Measurements from ENCODE around the gene RAB44.
A peak's percentile ranks its signal among the peaks of the same experiment; 100 is the strongest.

The RAB44 gene

DNA sequence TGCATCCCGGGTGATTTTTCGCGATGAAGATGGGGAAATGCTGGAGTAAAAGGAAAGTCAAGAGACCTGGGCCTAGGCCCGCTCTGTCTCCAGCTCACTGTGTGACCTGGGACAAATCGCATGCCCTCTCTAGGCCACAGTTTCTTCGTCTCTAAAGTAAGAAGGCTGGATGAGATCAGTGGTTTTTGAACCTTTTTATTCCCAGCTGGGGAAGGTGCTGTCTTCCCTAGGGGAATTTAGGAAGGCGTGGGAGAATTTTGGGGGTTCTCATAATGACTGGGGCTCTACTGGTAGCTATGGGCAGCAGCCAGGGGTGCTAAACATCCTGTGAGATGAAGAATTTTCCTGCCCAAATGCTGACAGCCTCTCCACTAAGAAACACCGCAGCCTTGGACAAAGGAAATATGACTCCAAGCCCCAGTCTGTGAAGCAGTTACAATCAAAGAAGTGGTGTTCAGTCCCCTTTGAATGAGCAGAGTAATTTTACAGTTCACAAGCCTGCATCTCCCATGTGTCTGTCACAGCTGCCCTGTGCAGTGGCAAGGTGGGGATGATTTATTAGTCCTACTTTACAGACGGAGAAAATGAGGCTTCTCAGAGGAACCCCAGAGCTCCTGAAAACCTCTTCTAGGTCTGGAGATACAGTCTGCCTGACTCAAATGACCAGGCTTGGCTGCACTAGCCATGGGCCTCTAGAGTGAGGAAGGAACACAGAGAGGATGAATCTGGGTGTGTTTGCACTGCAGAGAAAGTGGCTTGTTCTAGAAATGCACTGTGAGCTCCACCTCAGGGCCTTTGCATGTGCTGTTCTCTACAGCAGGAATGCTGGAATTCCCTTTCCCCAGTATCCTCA is 57.2 kb downstream of the RAB44 start:
- DNase-seq = no peak

DNA sequence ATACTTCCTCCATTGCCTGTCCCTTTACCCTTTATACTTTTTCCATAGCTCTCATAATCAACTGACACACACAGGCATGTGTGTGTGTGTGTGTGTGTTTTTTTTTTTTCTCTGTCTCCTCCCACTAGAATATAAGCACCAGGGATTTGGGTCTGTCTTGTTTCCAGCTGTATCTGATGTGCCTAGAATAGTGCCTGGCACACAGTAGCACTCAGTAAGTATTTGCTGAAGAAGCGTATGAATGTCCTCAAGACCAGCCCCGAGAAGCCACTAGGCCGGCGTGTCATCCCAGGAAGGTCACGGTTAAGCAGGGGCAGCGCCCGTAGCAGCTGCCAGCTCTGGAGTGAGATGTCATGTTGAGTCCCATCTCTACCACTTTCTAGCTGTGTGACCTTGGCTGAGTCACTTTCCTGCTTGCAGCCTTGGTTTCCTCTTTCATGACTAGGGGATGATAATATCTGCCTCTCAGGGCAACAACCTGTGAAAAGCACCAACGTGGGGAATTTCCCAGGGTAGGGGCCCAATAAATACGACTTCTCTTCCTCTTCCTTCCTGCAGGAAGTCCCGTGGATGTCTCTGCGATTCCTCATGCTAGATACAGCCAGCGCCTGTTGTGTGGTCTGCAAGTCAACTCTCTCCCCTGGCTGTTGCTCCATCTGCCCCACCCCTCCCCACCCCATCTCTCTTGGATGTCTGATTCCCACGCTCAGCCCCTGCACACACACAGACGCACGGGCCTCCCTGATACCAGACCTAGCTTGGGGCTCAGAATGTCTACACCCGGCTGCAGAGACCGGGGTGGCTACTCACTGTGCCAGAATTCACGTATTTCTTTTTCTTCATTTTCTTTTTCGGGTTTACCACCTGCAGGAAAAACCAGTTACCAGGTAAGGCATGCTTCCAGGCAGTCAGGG is 58.1 kb downstream of the RAB44 start:
- peak; percentile 86 to 88 for DNase-seq

DNA sequence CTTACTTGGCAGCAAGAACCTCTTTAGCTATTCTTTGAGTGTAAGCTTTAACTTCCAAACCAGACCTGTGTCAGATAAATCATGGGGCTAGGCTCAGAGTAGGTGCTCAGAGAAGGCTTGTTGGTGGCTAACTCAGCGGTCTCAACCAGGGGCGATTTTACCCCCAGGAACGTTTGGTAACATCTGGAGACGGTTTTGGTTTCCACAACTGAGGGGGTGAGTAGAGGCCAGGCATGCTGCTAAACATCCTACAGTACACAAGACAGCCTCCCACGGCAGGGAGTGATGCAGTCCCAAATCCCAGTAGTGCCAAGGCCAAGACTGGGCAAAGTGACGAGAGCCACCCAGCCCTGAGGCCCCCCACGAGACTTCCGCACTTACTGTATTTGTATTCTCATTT is 59.2 kb downstream of the RAB44 start:
- no peak for DNase-seq

DNA sequence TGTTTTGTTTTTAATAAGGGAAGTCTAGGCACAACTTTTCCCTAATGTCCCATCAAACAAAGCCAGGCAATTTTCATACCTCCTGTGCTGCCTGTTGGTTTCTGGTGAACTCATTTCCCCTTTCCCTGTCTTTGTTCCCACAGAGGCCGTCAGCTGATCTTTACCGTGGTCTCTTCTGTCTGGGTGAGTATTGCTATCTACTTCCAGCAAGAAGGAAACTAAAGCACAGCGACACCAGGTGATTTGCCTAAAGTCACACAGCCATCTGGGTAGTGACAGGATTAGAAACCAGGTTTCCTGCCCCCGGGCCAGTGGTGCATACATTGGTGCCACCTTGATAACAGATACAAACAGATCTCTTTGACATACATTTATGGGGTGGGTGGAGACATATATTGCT is 59.6 kb downstream of the RAB44 start:
- DNase-seq = peak; percentile 50 to 64

DNA sequence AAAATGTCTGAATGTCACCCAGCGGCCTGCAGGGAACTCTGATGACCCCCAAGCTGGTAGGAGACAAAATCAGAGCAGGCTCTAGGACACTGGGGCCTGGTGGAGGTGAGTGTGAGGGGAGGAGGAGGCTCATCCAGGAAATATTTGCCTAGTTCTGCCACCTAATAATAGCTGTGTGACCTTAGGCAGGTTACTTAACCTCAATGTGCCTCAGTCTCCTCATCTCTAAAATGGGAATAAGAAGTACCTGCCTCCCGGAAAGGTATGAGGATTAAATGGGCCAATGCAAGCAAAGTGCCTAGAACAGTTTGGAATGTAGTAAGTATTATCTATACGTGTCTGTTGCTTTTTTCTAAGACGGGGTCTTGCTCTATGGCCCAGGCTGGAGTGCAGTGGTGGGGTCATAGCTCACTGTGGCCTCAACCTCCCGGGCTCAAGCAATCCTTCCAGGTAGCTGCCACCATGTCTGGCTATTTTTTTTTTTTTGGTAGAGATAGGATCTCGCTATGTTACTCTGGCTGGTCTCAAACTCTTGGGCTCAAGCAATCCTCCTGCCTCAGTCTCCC is 60.4 kb downstream of the RAB44 start:
- DNase-seq = no peak

DNA sequence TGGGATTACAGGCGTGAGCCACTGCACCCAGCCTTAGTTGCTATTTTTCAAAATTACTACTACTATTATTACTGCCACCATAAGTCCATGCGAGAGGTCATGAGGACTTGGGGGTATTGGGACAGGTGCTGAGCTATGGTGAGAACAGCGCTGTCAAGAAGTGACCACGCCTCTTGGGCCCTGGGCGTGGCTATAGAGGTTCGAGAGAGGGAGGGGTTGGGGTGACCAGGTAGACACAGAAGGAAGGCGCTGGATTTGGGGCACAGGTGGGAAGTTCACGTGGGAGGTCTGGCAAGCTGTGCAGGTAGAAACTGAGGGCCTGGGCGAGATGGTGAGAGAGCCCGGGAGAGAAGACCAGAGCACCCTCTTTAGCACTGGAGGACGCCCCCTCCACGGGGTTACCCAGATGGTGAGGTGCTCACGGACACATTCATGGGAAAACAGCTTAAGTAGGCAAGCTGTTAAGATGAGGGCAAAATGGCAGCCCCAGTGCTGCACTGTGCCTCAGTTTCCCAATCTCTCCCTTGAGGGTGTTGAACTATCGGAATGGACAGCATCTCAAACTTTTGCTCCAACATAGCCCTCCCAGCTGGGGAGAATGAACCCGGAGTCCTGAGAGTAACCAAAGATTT is 61.0 kb downstream of the RAB44 start:
- no peak for DNase-seq

DNA sequence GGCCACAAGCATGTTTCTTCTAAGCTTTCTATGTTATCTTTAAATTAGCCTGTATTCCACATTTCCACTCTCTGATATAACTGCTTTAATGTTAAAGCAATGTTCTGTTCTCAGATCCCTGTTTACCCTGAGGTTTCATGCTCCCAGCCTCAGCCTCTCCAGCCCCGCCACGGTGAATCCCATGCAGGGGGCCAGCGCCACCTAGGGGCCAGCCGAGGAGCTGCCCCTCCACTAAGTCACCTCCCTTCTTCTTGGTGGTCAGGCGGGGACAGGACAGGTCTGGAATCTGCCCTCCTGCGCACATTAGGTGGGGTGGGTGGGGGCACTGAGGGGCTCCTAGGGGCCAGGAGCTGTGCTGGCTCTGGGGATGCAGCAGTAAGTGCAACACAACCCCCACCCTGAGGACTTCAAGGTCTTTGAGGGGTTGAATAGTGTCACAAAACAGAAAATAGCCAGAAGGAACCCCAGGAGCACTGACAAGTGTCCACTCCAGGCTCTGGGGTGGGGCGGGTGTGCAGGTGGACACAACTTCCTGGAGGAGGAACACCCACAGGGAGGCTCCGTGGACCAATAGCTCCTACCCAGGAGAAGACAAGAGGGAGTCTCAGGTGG is 61.6 kb downstream of the RAB44 start:
- peak; percentile 80 to 82 for DNase-seq

DNA sequence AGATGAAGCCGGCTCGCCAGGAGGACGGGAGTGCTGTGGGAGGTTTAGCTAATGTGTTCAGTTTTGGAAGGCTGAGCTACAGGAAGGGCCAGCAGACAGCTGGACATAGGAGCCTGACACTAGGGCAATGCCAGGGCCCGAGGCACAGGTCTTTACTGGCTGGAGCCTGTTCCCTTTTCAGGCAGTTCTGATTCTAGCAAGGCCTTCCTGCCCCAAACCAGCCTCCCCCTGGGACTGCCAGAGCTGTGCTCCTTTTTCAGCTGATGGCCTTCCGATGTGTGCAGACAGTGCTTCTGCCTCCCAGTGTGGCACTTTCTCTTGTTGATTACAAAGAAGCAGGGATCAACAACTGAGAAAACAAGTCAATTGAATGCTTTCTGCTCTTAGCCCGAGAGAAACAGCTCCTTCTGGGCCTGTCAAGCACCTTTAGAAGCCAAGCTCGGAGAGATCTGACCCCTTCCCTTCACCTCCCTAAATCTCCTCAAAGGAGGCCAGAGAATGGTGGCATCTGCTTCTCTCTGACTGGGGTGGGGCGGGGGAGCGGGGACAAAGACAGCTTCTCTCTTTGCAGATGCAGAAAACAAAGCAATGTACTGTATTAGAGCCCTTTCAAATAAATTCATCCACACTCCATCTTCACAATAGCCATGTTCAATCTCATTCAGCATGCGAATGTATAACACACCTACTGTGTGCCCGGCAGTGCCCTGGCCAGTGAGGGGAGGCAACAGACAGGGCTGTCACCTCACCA is 63.2 kb downstream of the RAB44 start:
- DNase-seq = no peak

DNA sequence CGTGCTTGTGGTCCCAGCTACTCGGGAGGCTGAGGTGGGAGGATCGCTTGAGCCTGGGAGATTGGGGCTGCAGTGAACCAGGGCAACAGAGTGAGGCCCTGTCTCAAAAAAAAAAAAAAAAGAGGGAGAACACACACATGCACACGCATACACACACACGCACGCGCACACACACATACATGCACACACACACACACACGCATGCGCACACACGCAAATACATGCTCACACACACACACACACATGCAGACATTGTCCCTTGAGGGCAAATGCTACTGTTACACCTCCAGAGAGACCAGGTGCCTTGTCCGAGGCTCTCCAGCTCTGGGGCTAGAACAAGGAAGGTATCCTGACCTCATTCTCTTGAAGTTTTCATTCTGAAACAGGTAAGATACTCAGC is 64.5 kb downstream of the RAB44 start:
- DNase-seq = no peak

DNA sequence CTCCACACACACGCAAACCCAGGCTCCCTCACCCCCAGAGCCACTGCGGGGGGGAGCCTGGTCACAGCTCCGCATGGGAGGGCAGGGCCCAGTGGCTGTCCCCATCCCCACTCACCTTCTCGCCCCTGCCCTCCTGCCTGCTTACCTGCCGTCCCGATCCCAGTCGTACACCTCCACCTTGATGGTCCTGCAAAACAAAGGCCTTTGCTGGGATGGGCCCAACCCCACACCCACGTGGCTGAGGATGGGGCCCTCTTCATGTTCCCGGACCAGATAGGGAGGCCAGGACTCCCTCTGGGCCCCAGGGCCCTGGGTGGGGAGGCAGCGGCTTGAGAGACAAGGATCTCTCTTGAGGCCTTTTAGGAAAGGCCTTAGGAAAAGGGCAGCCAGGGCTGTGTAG is 67.6 kb downstream of the RAB44 start:
- DNase-seq = no peak

DNA sequence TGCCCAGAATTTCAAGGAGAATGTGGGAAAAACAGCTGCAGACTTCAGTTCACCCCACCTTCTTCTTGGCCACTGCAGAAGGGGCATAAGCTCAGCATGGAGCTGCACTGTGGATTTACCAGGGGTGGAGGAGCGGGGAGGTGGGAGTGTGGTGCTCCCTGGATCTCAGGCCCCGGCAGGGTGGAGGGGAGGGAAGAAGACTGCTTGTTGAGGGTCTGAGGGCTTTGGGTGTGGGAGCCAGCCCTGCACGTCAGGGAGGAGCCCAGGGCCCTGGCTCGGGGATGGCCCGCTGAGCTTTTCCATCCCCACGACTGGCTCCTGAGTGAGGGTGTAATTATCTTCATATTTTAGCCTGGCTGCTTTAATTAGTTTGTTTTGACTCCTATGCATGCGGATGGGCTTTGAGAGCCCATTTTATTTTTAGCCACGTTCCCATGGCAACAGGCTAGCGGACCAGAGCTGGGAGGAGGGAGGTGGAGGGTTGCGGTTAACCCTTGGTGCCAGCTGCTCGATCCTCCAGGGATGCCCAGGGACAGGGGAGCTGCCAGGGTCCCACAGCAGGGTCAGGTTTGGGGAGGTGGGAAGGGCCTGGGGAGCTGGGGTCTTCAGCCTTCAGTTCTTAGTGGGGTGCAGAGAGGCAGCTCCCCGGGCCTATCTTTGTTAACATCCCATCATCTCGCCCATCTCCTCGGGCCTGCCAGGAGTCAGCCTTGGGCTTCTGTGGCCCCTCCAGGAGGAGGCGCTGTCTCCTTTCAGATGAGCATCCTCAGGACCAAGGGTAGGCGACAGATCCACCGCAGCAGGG is 68.2 kb downstream of the RAB44 start:
- peak; percentile 83 to 84 for DNase-seq

DNA sequence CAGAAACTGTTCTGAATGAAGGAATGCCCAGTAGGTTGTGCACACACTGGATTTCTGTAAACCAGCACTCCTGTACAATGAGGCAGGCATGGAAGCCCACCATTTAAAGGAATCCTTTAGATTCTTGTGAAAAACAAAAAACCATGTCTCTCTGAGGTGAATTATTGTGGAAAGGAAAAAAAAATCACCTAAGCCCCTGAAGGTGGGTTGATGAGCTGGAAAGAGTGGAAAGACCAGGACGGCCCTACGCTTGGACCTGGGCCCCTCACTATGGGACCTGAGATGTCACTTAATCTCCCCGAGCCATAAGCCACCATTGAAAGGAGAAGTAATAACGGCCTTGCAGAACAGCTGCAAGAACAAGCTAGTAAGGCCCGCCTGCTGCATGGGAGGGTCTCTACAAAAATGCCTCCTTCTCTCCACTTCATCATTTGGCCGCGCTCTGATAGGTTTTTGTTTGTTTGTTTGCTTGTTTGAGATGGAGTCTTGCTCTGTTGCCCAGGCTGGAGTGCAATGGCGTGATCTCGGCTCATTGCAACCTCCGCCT is 68.8 kb downstream of the RAB44 start:
- no peak for DNase-seq

DNA sequence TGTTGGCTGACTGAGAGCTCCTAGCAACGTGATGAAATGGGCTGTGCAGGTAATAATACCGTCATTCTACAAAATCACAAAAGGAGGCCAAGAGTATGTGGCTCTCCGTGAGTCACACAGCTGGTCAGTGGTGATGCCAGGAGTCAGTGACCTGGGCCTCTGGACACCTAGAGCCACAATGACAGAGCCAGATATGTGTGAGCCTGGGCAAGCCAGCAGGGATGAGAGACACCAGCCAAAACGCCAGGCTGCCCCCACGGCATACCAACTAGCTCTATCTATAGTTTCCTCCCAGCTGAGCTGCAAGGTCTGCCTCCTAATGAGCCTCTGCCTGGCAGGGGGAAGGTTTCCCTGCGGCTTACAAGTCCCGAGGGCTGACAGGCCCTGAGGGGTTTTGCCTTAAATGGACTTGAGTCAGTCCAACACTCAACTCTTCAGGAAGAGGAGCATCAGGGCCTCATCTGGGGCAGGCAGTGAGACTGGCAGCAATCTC is 71.6 kb downstream of the RAB44 start:
- no peak for DNase-seq

DNA sequence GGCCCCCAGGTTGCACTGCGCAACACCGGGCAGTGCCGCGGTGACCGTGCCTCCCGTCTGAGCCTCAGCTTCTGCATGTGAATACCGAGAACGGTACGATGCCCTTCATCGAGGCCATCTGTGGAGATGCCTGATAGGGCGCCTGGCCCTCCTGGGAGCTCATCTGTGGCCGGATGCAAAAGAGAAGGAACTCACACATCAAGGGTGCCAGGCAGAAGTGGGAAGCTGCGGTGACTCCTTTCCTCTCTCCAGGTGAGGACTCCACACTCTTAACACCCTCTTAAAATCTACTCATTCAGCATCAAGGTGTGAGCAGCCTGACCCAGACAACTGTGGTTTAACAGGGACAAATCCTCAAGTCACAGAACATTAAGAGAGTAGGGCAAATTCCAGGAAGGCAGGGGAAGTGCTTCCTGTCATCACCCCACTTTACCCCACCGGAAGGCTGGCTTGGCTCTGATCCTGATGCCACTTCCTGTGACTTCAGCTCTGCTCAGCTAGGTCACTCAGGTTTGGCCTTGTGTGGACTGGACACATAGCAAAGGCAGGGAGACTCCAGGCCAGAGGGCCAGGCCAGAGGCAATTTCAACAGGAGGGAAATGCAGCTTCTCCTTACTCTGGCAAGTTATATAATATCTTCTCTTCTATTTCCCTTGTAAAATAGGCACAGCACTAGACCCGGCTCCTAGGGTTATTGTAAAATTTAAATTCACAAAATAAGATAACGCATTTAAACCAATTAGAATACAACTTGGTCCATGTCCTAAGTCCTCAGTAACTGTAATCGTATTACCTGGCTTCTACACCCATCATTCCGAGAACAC is 72.3 kb downstream of the RAB44 start:
- peak in 1 of 2 donors; percentile 31 for DNase-seq

DNA sequence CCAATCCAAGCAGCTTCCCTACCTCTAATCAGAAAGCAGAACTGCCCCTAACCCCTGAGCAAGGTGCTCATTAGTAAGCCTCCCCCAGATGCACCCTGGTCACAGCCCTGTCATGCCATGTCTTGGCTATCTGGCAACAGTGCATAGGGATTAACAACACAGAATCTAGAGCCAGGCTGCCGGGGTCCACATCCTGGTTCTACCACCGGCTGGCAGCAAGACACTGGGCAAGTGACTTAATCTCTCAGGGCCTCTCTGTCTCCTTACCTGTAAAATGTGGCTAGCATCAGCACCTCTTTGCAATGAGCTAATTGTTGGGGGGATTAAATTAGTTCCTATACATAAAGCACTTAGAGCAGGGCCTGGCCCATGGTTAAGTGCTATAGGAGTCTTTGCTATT is 73.5 kb downstream of the RAB44 start:
- DNase-seq = no peak

DNA sequence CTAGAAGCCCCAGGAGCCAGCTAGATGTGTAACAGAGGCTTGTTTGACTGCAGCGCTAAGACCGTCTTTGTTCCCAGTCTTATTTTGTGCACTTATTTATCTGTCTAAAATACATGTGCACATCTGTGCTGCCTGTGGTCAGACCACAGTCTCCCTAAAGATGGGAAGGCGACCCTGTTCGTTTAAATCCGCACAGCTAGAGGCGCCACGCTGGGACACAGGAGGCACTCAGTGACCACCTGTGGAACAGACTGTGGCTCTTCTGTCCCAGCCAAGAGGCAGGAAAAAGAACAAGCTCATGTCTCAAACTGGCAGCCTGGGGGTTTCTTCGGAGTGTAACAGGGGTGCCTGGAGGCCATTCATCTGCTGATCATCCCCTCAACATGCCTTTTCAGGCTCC is 74.8 kb downstream of the RAB44 start:
- DNase-seq = no peak

DNA sequence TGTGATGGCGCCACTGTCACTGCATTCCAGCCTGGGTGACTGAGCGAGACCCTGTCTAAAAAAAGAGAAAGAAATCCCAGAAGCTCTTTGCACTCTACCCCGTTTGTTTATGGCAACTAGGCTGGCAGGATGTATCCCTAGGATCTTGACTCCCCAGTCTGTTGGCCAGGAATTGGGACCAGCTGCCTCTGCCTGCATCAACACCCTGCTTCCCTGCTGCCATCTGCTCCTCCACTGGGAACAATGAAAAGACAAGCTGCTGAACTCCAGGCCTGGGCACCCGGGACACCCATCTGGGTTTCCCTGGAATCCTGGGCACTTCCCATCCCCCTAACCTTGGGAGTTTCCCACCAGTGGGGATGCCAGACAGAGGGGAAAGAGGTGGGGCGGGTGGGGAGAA is 76.7 kb downstream of the RAB44 start:
- DNase-seq = no peak

DNA sequence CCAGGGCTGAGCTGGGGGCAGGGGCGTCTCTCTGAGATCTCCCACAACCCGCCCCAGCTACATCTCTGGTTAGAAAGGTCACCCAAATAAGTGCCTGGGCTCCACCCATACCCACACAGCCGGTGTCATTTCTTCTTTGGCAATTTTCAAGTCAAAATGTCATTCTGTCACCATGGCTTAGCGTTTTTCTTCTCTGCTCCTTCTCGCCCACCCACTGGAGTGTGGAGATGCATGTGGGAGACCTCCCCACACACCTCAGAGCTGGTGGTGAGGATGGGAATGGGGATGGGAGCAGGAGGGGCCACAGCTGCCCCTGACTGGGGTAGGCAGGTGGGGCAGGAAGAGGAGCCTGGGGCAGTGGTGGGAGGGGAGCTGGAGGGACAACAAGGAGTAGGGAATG is 78.5 kb downstream of the RAB44 start:
- no peak for DNase-seq

DNA sequence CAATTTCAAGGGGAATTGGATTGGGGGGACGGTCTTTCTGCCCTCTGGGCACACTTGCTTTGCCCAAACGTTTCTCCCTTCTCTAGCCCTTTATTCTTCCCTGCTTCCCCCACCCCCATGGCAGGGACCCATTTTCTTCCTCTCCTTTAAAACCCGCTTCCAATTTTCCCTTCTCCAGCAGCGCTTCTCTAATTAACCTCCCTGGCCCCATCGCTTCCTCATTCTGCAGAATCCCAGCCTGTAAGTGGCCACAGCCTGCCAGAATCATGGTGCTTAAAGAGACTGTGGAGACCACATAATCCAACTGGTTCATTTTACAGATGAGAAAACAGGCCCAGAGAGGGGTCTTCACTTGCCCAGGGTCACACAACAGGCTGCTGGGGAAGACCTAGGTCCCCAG is 80.2 kb downstream of the RAB44 start:
- DNase-seq = no peak

DNA sequence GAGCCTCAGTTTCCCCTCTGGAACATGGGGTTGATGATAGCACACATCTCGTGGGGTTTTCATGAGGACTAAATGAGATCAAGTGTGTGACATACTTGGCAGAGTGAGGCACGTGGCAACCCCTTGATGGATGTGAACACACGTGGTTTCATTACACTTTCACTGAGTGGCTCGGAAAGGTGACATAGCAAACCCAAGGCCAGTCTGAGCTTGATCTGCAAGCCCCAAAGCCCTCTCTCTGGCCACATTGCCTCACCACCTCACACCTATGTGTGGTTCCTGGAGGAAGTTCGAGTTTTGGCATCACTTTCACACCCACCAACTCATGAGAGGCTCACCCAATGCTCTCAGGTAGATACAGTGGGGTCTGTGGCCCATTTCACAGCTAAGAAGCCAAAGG is 81.6 kb downstream of the RAB44 start:
- DNase-seq = no peak

Measured in CD4-positive, alpha-beta T cell treated with Interleukin-1 beta for 1 hour (primary cell).